Trophoblast cell (in vitro differentiated cells and primary cell): ENCODE measurements around the gene CSDE1.
"Not testable (repeated sequence)": the region's sequence is repeated elsewhere in the genome, so short reads cannot be mapped to it uniquely, and the experiment has no call there.

Source experiments
- DNase-seq, 2 donors: peaks; one replicate each; pipeline ENCODE4 v3.0.0-alpha.2; 2016
- H2AFZ ChIP-seq: 2 replicates; pipeline ENCODE4 v1.6.1; 2013; ENCODE audit warnings: low read length, moderate library complexity, mild to moderate bottlenecking; ENCODE audit not compliant: insufficient read depth, poor library complexity
- H2AK5ac ChIP-seq: 2 replicates; pipeline ENCODE4 v1.6.1; 2013; ENCODE audit warnings: mild to moderate bottlenecking, low read length
- H2BK120ac ChIP-seq: 2 replicates; pipeline ENCODE4 v1.6.1; 2013; ENCODE audit warnings: low read length, mild to moderate bottlenecking, moderate library complexity; ENCODE audit not compliant: insufficient read depth, poor library complexity
- H2BK12ac ChIP-seq: 2 replicates; pipeline ENCODE4 v1.6.1; 2013; ENCODE audit warnings: mild to moderate bottlenecking, low read length, moderate library complexity
- H2BK5ac ChIP-seq: 2 replicates; pipeline ENCODE4 v1.6.1; 2013; ENCODE audit warnings: low read length, low read depth, moderate library complexity, mild to moderate bottlenecking; ENCODE audit not compliant: poor library complexity
- H3K14ac ChIP-seq: 2 replicates; pipeline ENCODE4 v1.6.1; 2013; ENCODE audit warnings: mild to moderate bottlenecking, low read length
- H3K18ac ChIP-seq: 2 replicates; pipeline ENCODE4 v1.6.1; 2013; ENCODE audit warnings: mild to moderate bottlenecking, low read length
- H3K23ac ChIP-seq: 2 replicates; pipeline ENCODE4 v1.6.1; 2013; ENCODE audit warnings: low read length
- H3K27ac ChIP-seq: 2 replicates; pipeline ENCODE4 v1.5.1; 2013; ENCODE audit warnings: low read depth, mild to moderate bottlenecking, inconsistent platforms, low read length, moderate library complexity
- H3K27me3 ChIP-seq: 2 replicates; pipeline ENCODE4 v1.6.1; 2013; ENCODE audit warnings: inconsistent platforms, mild to moderate bottlenecking, low read length, moderate library complexity; ENCODE audit not compliant: insufficient read depth
- H3K36me3 ChIP-seq, 2 experiments: 1 replicate in 1 of 2; 2 replicates in 1 of 2; pipeline ENCODE4 v1.6.1; 2013; ENCODE audit warnings: low read length in 2 of 2, mild to moderate bottlenecking in 2 of 2, moderate library complexity in 1 of 2; ENCODE audit not compliant: insufficient read depth in 2 of 2, control insufficient read depth in 1 of 2
- H3K4ac ChIP-seq: 2 replicates; pipeline ENCODE4 v1.6.1; 2013; ENCODE audit warnings: low read depth, mild to moderate bottlenecking, low read length, moderate library complexity
- H3K4me1 ChIP-seq, 2 experiments: 1 replicate in 1 of 2; 2 replicates in 1 of 2; pipeline ENCODE4 v1.6.1; 2013; ENCODE audit warnings: low read length in 2 of 2, mild to moderate bottlenecking in 2 of 2, moderate library complexity in 1 of 2; ENCODE audit not compliant: insufficient read depth in 2 of 2, control insufficient read depth in 1 of 2
- H3K4me2 ChIP-seq: 2 replicates; pipeline ENCODE4 v1.6.1; 2013; ENCODE audit warnings: inconsistent platforms, mild to moderate bottlenecking, low read length, moderate library complexity
- H3K4me3 ChIP-seq: 2 replicates; pipeline ENCODE4 v1.5.1; 2013; ENCODE audit warnings: mild to moderate bottlenecking, low read depth, low read length, inconsistent platforms
- H3K79me1 ChIP-seq: one replicate; pipeline ENCODE4 v1.6.1; 2013; ENCODE audit warnings: low read length
- H3K79me2 ChIP-seq: 2 replicates; pipeline ENCODE4 v1.6.1; 2013; ENCODE audit warnings: low read length, mild to moderate bottlenecking; ENCODE audit not compliant: control insufficient read depth, insufficient read depth, poor library complexity
- H3K9ac ChIP-seq: 2 replicates; pipeline ENCODE4 v1.6.1; 2013; ENCODE audit warnings: mild to moderate bottlenecking, low read length
- H3K9me3 ChIP-seq: 2 replicates; pipeline ENCODE4 v1.6.1; 2013; ENCODE audit warnings: low read depth, mild to moderate bottlenecking, control low read depth, inconsistent platforms, low read length; ENCODE audit not compliant: insufficient read depth
- H4K12ac ChIP-seq: 2 replicates; pipeline ENCODE4 v1.6.1; 2013; ENCODE audit warnings: low read depth, mild to moderate bottlenecking, low read length, moderate library complexity
- H4K8ac ChIP-seq: 2 replicates; pipeline ENCODE4 v1.6.1; 2013; ENCODE audit warnings: low read depth, mild to moderate bottlenecking, low read length, moderate library complexity
- H4K91ac ChIP-seq: one replicate; pipeline ENCODE4 v1.6.1; 2013; ENCODE audit warnings: low read depth, mild to moderate bottlenecking, low read length, moderate library complexity
- WGBS: extraction: QIAGEN DNeasy Blood & Tissue Kit; methylation state at CpG from one replicate; pipeline ENCODE4 v1.1.7; 2013; ENCODE audit warnings: missing lambda C conversion rate; ENCODE audit not compliant: insufficient read length, insufficient coverage; ENCODE audit errors: extremely low coverage; 5-methylcytosine and 5-hydroxymethylcytosine counted together

Gene CSDE1

GRCh38 chr1:114755006-114755931 is 2.5 kb downstream of the CSDE1 start:
- H2BK120ac ChIP-seq: no peak overlapping the region
- peaks cover 0 to 4% of the 10 kb centered on the region in 2 experiments for H3K4me1 ChIP-seq
- no peak overlapping the region for H2BK5ac ChIP-seq
- no peak overlapping the region for H2AFZ ChIP-seq
- H3K9me3 ChIP-seq: no peaks in the 10 kb centered on the region
- WGBS: no CpG with 5 or more reads among the region's 7 CpGs
- no peak overlapping the region for H4K8ac ChIP-seq
- no peak overlapping the region for H3K14ac ChIP-seq
- H3K79me2 ChIP-seq: peaks cover 30% of the 10 kb centered on the region
- no peak overlapping the region for H4K12ac ChIP-seq
- H3K27me3 ChIP-seq: no peaks in the 10 kb centered on the region
- DNase-seq: no peak
- H3K23ac ChIP-seq: no peak overlapping the region
- H3K4me3 ChIP-seq: no peak overlapping the region
- H3K4ac ChIP-seq: peak overlapping the region; percentile 81
- H3K36me3 ChIP-seq: peaks cover 0 to 3% of the 10 kb centered on the region in 2 experiments
- no peak overlapping the region for H4K91ac ChIP-seq
- H3K27ac ChIP-seq: no peak overlapping the region
- no peak overlapping the region for H3K9ac ChIP-seq
- H2AK5ac ChIP-seq: no peak overlapping the region
- peak overlapping the region; percentile 25 for H3K4me2 ChIP-seq
- no peak overlapping the region for H2BK12ac ChIP-seq
- H3K79me1 ChIP-seq: peaks cover 8% of the 10 kb centered on the region
- no peak overlapping the region for H3K18ac ChIP-seq

DNA sequence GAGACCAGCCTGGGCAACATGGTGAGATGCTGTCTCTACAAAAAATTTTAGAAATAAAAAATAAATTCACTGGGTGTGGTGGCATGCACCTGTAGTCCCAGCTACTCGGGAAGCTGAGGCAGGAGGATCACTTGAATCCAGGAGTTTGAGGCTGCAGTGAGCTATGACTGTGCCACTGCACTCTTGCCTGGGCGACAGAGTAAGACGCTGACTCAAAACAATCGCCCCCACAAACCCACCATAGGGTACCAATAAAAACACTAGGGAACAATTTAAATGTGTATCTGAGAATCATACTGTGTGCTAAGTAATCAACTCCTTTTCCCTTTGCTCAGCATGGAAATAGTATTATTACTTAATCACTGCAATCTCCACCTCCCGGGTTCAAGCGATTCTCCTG is 4.1 kb downstream of the CSDE1 start:
- not testable (repeated sequence) for H3K9me3 ChIP-seq, H3K18ac ChIP-seq, H4K12ac ChIP-seq, H3K9ac ChIP-seq, H4K91ac ChIP-seq, H3K27me3 ChIP-seq, DNase-seq, H3K4me3 ChIP-seq, H3K27ac ChIP-seq, H2BK5ac ChIP-seq, H2BK120ac ChIP-seq, H3K14ac ChIP-seq, H3K36me3 ChIP-seq, H3K4me2 ChIP-seq, H3K4me1 ChIP-seq, H2AFZ ChIP-seq, H3K23ac ChIP-seq, H2AK5ac ChIP-seq, H2BK12ac ChIP-seq, H4K8ac ChIP-seq, H3K79me1 ChIP-seq
- Histone ChIP-seq H3K4ac (peak overlapping the region; percentile 57), H3K79me2 (peaks cover 30% of the 10 kb centered on the region)
- no CpG with 5 or more reads among the region's 6 CpGs for WGBS

DNA sequence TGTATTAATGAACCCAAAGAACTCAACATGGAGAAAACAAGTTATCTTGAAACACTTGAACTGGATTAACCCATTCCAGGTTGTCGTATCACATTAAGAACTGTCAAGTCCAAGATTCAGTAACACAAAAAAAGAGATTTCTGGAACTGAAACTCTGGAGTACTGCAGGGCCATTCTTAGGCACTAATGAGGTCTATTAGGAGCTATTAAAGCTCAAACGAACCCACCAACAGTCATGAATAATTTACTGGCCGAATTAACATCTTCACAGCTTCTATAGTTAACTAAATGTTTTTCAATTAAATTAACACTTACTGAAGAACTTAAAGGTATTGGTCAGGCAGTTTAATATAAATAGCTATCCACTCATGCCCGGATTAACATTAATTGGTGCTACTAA is 4.6 kb downstream of the CSDE1 start:
- no peak overlapping the region for H3K14ac ChIP-seq
- peaks cover 8% of the 10 kb centered on the region for H3K79me1 ChIP-seq
- no CpG with 5 or more reads among the region's 4 CpGs for WGBS
- no peak overlapping the region for H4K8ac ChIP-seq
- no peak overlapping the region for H3K27ac ChIP-seq
- H3K4me2 ChIP-seq: no peak overlapping the region
- no peak overlapping the region for H2AK5ac ChIP-seq
- H2AFZ ChIP-seq: no peak overlapping the region
- H2BK5ac ChIP-seq: no peak overlapping the region
- H3K9me3 ChIP-seq: no peaks in the 10 kb centered on the region
- H3K18ac ChIP-seq: no peak overlapping the region
- peaks cover 0 to 4% of the 10 kb centered on the region in 2 experiments for H3K4me1 ChIP-seq
- H3K9ac ChIP-seq: no peak overlapping the region
- DNase-seq: no peak
- H4K12ac ChIP-seq: no peak overlapping the region
- no peak overlapping the region for H2BK12ac ChIP-seq
- H3K27me3 ChIP-seq: no peaks in the 10 kb centered on the region
- peaks cover 30% of the 10 kb centered on the region for H3K79me2 ChIP-seq
- no peak overlapping the region for H3K23ac ChIP-seq
- H3K4ac ChIP-seq: peak overlapping the region; percentile 85
- peaks cover 0 to 6% of the 10 kb centered on the region in 2 experiments for H3K36me3 ChIP-seq
- no peak overlapping the region for H2BK120ac ChIP-seq
- H4K91ac ChIP-seq: no peak overlapping the region
- no peak overlapping the region for H3K4me3 ChIP-seq

- H2AK5ac ChIP-seq: no peak overlapping the region
- no CpG with 5 or more reads among the region's 5 CpGs for WGBS
- no peak overlapping the region for H4K91ac ChIP-seq
- no peak for DNase-seq
- peaks cover 4 to 8% of the 10 kb centered on the region in 2 experiments for H3K36me3 ChIP-seq
- H2AFZ ChIP-seq: no peak overlapping the region
- no peak overlapping the region for H3K18ac ChIP-seq
- H3K27me3 ChIP-seq: no peaks in the 10 kb centered on the region
- peaks cover 0 to 4% of the 10 kb centered on the region in 2 experiments for H3K4me1 ChIP-seq
- no peak overlapping the region for H4K12ac ChIP-seq
- no peaks in the 10 kb centered on the region for H3K79me1 ChIP-seq
- no peak overlapping the region for H2BK12ac ChIP-seq
- no peak overlapping the region for H3K27ac ChIP-seq
- H3K9me3 ChIP-seq: no peaks in the 10 kb centered on the region
- no peak overlapping the region for H2BK5ac ChIP-seq
- no peak overlapping the region for H2BK120ac ChIP-seq
- H3K14ac ChIP-seq: no peak overlapping the region
- H3K23ac ChIP-seq: no peak overlapping the region
- peaks cover 19% of the 10 kb centered on the region for H3K79me2 ChIP-seq
- no peak overlapping the region for H4K8ac ChIP-seq
- no peak overlapping the region for H3K4me3 ChIP-seq
- no peak overlapping the region for H3K9ac ChIP-seq
- peak overlapping the region; percentile 18 for H3K4ac ChIP-seq
- H3K4me2 ChIP-seq: no peak overlapping the region
Observed at GRCh38 chr1:114750780-114751179, 7.0 kb downstream of the CSDE1 start.
